ENCODE measurements around the gene ERBB2. TPM values are rescaled to one million over a fixed set of nuclear protein-coding genes. Genes with fewer than 3 reads are reported as not detected.

The ERBB2 gene
- total and polyA plus RNA-seq, 9 of the 15 experiments (the other 6 are each of a cell fraction or from before 2014, with no cell fraction given): 0.74 to 5.6 (median 3.3) TPM

DNA sequence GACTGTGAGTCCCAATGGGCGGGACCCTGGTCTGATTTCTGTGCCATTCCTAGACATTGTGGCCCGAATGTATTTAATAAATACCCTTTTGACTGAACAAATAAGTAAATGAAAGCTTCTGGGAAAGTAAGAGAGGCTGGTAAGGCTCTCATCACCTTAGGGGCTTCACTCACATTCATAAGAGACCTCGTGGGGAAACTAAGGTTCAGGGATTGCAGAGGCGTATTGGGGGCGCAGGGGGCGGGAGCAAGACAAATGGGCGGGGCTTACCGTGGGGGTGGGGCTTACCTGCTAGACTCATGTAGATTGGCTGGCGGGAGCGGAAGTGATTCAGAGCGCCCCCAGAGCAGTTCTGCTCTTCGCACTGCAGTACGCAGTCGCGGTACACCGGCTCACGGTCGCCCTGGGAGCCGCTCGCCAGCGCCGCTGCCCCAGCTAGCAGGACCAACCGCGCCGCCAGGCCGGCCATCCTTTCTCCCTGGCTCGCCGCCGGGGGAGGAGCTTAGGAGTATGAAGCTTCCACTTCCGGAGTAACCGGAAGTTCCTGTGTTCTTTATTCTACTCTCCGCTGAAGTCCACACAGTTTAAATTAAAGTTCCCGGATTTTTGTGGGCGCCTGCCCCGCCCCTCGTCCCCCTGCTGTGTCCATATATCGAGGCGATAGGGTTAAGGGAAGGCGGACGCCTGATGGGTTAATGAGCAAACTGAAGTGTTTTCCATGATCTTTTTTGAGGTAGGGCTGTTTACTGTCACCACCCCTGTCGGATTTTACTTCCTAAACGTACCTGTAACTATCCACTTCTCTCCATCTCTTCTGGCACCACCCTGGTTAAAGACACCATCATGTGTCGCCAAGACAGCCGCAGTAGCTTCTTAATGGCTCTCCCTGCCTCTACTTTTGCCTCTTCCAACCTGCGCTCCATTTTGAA is 12.1 kb upstream of the ERBB2 start, which contains the start of gene PGAP3 (continued):
- TF ChIP-seq, protein P1, sequence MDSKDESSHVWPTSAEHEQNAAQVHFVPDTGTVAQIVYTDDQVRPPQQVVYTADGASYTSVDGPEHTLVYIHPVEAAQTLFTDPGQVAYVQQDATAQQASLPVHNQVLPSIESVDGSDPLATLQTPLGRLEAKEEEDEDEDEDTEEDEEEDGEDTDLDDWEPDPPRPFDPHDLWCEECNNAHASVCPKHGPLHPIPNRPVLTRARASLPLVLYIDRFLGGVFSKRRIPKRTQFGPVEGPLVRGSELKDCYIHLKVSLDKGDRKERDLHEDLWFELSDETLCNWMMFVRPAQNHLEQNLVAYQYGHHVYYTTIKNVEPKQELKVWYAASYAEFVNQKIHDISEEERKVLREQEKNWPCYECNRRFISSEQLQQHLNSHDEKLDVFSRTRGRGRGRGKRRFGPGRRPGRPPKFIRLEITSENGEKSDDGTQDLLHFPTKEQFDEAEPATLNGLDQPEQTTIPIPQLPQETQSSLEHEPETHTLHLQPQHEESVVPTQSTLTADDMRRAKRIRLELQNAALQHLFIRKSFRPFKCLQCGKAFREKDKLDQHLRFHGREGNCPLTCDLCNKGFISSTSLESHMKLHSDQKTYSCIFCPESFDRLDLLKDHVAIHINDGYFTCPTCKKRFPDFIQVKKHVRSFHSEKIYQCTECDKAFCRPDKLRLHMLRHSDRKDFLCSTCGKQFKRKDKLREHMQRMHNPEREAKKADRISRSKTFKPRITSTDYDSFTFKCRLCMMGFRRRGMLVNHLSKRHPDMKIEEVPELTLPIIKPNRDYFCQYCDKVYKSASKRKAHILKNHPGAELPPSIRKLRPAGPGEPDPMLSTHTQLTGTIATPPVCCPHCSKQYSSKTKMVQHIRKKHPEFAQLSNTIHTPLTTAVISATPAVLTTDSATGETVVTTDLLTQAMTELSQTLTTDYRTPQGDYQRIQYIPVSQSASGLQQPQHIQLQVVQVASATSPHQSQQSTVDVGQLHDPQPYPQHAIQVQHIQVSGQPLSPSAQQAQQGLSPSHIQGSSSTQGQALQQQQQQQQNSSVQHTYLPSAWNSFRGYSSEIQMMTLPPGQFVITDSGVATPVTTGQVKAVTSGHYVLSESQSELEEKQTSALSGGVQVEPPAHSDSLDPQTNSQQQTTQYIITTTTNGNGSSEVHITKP (IDR thresholded peaks at IDR 0.05; ENCODE audit: partially characterized antibody): peak; percentile 35
- TF ChIP-seq SMARCE1 (IDR thresholded peaks at IDR 0.05): no peak
- no peak for TF ChIP-seq ZNF408 (CRISPR knock-in tag; IDR thresholded peaks at IDR 0.05; ENCODE audit: low read depth)
- peak; percentile 43; the same call in 1 of the 2 replicates for TF ChIP-seq NFRKB (IDR thresholded peaks at IDR 0.05; ENCODE audit: low read depth)
- peak; percentile 73 for TF ChIP-seq SIN3B (IDR thresholded peaks at IDR 0.05; ENCODE audit: low read depth)
- no peak for TF ChIP-seq OTX1 (CRISPR knock-in tag; IDR thresholded peaks at IDR 0.05)
- no peak for TF ChIP-seq FOXA1 (IDR thresholded peaks at IDR 0.05; ENCODE audit: borderline replicate concordance)
- TF ChIP-seq PHTF2 (CRISPR knock-in tag; IDR thresholded peaks at IDR 0.05): no peak
- no peak for TF ChIP-seq ZNF274 (IDR thresholded peaks at IDR 0.05; ENCODE audit: borderline replicate concordance, low read depth, low read length)
- TF ChIP-seq NR3C1 (CRISPR knock-in tag; IDR thresholded peaks at IDR 0.05): no peak
- no peak for TF ChIP-seq RFX7 (CRISPR knock-in tag; IDR thresholded peaks at IDR 0.05)
- TF ChIP-seq, protein P2, sequence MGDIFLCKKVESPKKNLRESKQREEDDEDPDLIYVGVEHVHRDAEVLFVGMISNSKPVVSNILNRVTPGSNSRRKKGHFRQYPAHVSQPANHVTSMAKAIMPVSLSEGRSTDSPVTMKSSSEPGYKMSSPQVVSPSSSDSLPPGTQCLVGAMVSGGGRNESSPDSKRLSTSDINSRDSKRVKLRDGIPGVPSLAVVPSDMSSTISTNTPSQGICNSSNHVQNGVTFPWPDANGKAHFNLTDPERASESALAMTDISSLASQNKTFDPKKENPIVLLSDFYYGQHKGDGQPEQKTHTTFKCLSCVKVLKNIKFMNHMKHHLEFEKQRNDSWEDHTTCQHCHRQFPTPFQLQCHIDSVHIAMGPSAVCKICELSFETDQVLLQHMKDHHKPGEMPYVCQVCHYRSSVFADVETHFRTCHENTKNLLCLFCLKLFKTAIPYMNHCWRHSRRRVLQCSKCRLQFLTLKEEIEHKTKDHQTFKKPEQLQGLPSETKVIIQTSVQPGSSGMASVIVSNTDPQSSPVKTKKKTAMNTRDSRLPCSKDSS (IDR thresholded peaks at IDR 0.05; ENCODE audit: low read depth, partially characterized antibody): no peak
- no peak for TF ChIP-seq ZNF384 (IDR thresholded peaks at IDR 0.05; ENCODE audit: low read depth, low read length)
- no peak for TF ChIP-seq STAT5B (CRISPR knock-in tag; IDR thresholded peaks at IDR 0.05)
- TF ChIP-seq, protein P3, sequence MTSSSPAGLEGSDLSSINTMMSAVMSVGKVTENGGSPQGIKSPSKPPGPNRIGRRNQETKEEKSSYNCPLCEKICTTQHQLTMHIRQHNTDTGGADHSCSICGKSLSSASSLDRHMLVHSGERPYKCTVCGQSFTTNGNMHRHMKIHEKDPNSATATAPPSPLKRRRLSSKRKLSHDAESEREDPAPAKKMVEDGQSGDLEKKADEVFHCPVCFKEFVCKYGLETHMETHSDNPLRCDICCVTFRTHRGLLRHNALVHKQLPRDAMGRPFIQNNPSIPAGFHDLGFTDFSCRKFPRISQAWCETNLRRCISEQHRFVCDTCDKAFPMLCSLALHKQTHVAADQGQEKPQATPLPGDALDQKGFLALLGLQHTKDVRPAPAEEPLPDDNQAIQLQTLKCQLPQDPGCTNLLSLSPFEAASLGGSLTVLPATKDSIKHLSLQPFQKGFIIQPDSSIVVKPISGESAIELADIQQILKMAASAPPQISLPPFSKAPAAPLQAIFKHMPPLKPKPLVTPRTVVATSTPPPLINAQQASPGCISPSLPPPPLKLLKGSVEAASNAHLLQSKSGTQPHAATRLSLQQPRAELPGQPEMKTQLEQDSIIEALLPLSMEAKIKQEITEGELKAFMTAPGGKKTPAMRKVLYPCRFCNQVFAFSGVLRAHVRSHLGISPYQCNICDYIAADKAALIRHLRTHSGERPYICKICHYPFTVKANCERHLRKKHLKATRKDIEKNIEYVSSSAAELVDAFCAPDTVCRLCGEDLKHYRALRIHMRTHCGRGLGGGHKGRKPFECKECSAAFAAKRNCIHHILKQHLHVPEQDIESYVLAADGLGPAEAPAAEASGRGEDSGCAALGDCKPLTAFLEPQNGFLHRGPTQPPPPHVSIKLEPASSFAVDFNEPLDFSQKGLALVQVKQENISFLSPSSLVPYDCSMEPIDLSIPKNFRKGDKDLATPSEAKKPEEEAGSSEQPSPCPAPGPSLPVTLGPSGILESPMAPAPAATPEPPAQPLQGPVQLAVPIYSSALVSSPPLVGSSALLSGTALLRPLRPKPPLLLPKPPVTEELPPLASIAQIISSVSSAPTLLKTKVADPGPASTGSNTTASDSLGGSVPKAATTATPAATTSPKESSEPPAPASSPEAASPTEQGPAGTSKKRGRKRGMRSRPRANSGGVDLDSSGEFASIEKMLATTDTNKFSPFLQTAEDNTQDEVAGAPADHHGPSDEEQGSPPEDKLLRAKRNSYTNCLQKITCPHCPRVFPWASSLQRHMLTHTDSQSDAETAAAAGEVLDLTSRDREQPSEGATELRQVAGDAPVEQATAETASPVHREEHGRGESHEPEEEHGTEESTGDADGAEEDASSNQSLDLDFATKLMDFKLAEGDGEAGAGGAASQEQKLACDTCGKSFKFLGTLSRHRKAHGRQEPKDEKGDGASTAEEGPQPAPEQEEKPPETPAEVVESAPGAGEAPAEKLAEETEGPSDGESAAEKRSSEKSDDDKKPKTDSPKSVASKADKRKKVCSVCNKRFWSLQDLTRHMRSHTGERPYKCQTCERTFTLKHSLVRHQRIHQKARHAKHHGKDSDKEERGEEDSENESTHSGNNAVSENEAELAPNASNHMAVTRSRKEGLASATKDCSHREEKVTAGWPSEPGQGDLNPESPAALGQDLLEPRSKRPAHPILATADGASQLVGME (CRISPR knock-in tag; IDR thresholded peaks at IDR 0.05): peak; percentile 30; the same call in 1 of the 2 replicates
- TF ChIP-seq CTBP1 (IDR thresholded peaks at IDR 0.05; ENCODE audit: borderline replicate concordance): peak; percentile 56; the same call in 1 of the 2 replicates
- TF ChIP-seq HDAC2 (IDR thresholded peaks at IDR 0.05): 0 out of 2 replicates have a peak, but pooled peaks have one; percentile 18
